SU-DHL-6 (cell line): ENCODE data around the gene FAIM2.

Source experiments
- H2AFZ ChIP-seq: fragments of 200-600 bp; sonication (generic); 2 replicates; pipeline ENCODE4 v1.6.1; 2014; ENCODE audit warnings: low read depth, mild to moderate bottlenecking, moderate library complexity, mixed read lengths, antibody characterized with exemption, low read length; ENCODE audit not compliant: severe bottlenecking
- H3F3A ChIP-seq: fragments of 200-600 bp; shearing (Covaris generic); 2 replicates; pipeline ENCODE4 v1.6.0; 2016; ENCODE audit warnings: antibody characterized with exemption, mild to moderate bottlenecking; ENCODE audit not compliant: insufficient read depth
- H3K27ac ChIP-seq: fragments of 200-600 bp; sonication (generic); 2 replicates; pipeline ENCODE4 v1.5.1; 2016; ENCODE audit warnings: low read depth, mild to moderate bottlenecking, low read length, moderate library complexity, mixed read lengths
- H3K27me3 ChIP-seq: fragments of 200-600 bp; sonication (generic), shearing (Covaris generic); 2 replicates; pipeline ENCODE4 v1.6.0; 2014; ENCODE audit warnings: mild to moderate bottlenecking, low read length
- H3K36me3 ChIP-seq: fragments of 200-600 bp; sonication (generic); 2 replicates; pipeline ENCODE4 v1.6.1; 2014; ENCODE audit warnings: mild to moderate bottlenecking, low read length, mixed read lengths
- H3K4me2 ChIP-seq: fragments of 300-600, 200-600 bp; shearing (Covaris generic), sonication (generic); 2 replicates; pipeline ENCODE4 v1.6.0; 2014; ENCODE audit warnings: low read length, low read depth, mild to moderate bottlenecking; ENCODE audit not compliant: poor library complexity, severe bottlenecking
- H3K4me3 ChIP-seq: fragments of 200-600 bp; sonication (generic); 2 replicates; pipeline ENCODE4 v1.5.1; 2014; ENCODE audit warnings: antibody characterized with exemption, low read length, mild to moderate bottlenecking, mixed read lengths; ENCODE audit not compliant: insufficient read depth, poor library complexity, severe bottlenecking
- H3K79me2 ChIP-seq: fragments of 200-600 bp; sonication (generic); 2 replicates; pipeline ENCODE4 v1.6.1; 2014; ENCODE audit warnings: mild to moderate bottlenecking, low read length, moderate library complexity; ENCODE audit not compliant: insufficient read depth
- H3K9ac ChIP-seq: fragments of 200-600 bp; sonication (generic); 2 replicates; pipeline ENCODE4 v1.7.0; 2014; ENCODE audit warnings: mild to moderate bottlenecking, low read length
- H3K9me2 ChIP-seq: fragments of 200-600 bp; sonication (generic); replicated peaks from 2 replicates; pipeline ENCODE4 v1.6.1; 2014; ENCODE audit warnings: low read length; ENCODE audit not compliant: insufficient read depth
- H3K9me3 ChIP-seq: fragments of 200-600 bp; sonication (generic); 2 replicates; pipeline ENCODE4 v1.6.1; 2014; ENCODE audit warnings: low read length, mixed read lengths; ENCODE audit not compliant: insufficient read depth
- H4K20me1 ChIP-seq: fragments of 200-600 bp; sonication (generic); 2 replicates; pipeline ENCODE4 v1.6.1; 2014; ENCODE audit warnings: low read depth, mild to moderate bottlenecking, antibody characterized with exemption, low read length, moderate library complexity, mixed read lengths
- CTCF ChIP-seq: fragments of 200-600 bp; sonication (generic); IDR thresholded peaks from one replicate; pipeline ENCODE4 v1.5.1; 2017; ENCODE audit warnings: antibody characterized with exemption, mild to moderate bottlenecking, low read length, moderate library complexity; ENCODE audit not compliant: insufficient read depth, poor library complexity, severe bottlenecking
- EZH2phosphoT487 ChIP-seq: fragments of 200-600 bp; sonication (generic), shearing (Covaris generic); conservative IDR thresholded peaks from 2 replicates; pipeline ENCODE4 v1.6.1; 2018; ENCODE audit warnings: mild to moderate bottlenecking, antibody characterized with exemption, low read length, moderate library complexity, mixed read lengths

FAIM2 gene

GRCh38 chr12:49944046-49944445, 40.3 kb upstream of the FAIM2 start:
- Histone ChIP-seq H3K9ac (no peak overlapping the region), H2AFZ (no peak overlapping the region), H3K4me2 (no peak overlapping the region), H3K27ac (no peak overlapping the region), H3K9me3 (no peaks in the 10 kb centered on the region), H3K9me2 (no peaks in the 10 kb centered on the region), H3K27me3 (no peaks in the 10 kb centered on the region), H3K79me2 (no peaks in the 10 kb centered on the region), H3F3A (no peaks in the 10 kb centered on the region), H3K4me3 (no peak overlapping the region), H3K36me3 (no peaks in the 10 kb centered on the region), H4K20me1 (no peaks in the 10 kb centered on the region)
- TF ChIP-seq CTCF, result no peak
- TF ChIP-seq EZH2phosphoT487, result no peak

- H3K27ac ChIP-seq, result no peak overlapping the region
- no peaks in the 10 kb centered on the region for H3F3A ChIP-seq
- TF ChIP-seq EZH2phosphoT487 (no peak), CTCF (no peak)
- no peak overlapping the region for H3K4me3 ChIP-seq
- no peak overlapping the region for H3K9ac ChIP-seq
- H3K9me2 ChIP-seq, result no peaks in the 10 kb centered on the region
- H3K4me2 ChIP-seq, result no peak overlapping the region
- H4K20me1 ChIP-seq, result no peaks in the 10 kb centered on the region
- no peaks in the 10 kb centered on the region for H3K27me3 ChIP-seq
- no peaks in the 10 kb centered on the region for H3K9me3 ChIP-seq
- H3K79me2 ChIP-seq, result no peaks in the 10 kb centered on the region
- no peaks in the 10 kb centered on the region for H3K36me3 ChIP-seq
- no peak overlapping the region for H2AFZ ChIP-seq
Measured at GRCh38 chr12:49943625-49943960, 39.9 kb upstream of the FAIM2 start.

- Histone ChIP-seq H3K36me3 (no peaks in the 10 kb centered on the region), H3K9me3 (no peaks in the 10 kb centered on the region), H3K4me3 (no peak overlapping the region), H3K79me2 (no peaks in the 10 kb centered on the region), H3K9me2 (no peaks in the 10 kb centered on the region), H3K27ac (no peak overlapping the region), H4K20me1 (no peaks in the 10 kb centered on the region), H2AFZ (no peak overlapping the region), H3K4me2 (no peak overlapping the region), H3F3A (no peaks in the 10 kb centered on the region), H3K9ac (no peak overlapping the region), H3K27me3 (no peaks in the 10 kb centered on the region)
- TF ChIP-seq EZH2phosphoT487, result no peak
- TF ChIP-seq CTCF, result no peak
Measured at GRCh38 chr12:49942921-49943624, 39.4 kb upstream of the FAIM2 start.
